IMR-90 (cell line): ENCODE measurements around the gene ZNG1A. TPM values are rescaled to one million over a fixed set of nuclear protein-coding genes. Genes with fewer than 3 reads are reported as not detected.
A peak's percentile ranks its signal among the peaks of the same experiment; 100 is the strongest.

Source experiments
- ATAC-seq: fragments of 200-7000 bp; cut with Tn5 transposase; 2 replicates; pipeline ENCODE4 v1.9.1; 2020; ENCODE audit warnings: low read depth, mild to moderate bottlenecking, moderate library complexity
- BruUV-seq: library from RNA; stranded (reverse); fragments of 400-500 nt; replicated peaks from 2 replicates; lab custom pipeline; 2021; lab: Mats Ljungman, UMichigan
- CTCF ChIA-PET: fragments of 300-600 bp; formaldehyde crosslinking; extraction: SDS; loops from one replicate; lab custom pipeline; 2021; ENCODE audit warnings: antibody characterized with exemption; lab: Yijun Ruan, JAX
- POLR2A ChIA-PET: fragments of 300-600 bp; sonication (Branson Sonifier 250); formaldehyde crosslinking; loops from one replicate; lab custom pipeline; 2022; ENCODE audit warnings: antibody characterized with exemption; ENCODE audit not compliant: unreplicated experiment; lab: Charles Lee
- DNase-seq: peaks from one replicate; pipeline ENCODE4 v3.0.0; 2013
- H2AFZ ChIP-seq: replicated peaks from 2 replicates; pipeline ENCODE3; 2013; ENCODE audit warnings: low read length, mild to moderate bottlenecking; ENCODE audit not compliant: poor library complexity
- H2AK5ac ChIP-seq: 2 replicates; pipeline ENCODE4 v1.6.1; 2013; ENCODE audit warnings: low read depth, low read length, inconsistent platforms
- H2AK9ac ChIP-seq: replicated peaks from 2 replicates; pipeline ENCODE3; 2013; ENCODE audit warnings: mild to moderate bottlenecking, low read depth, low read length, moderate library complexity; ENCODE audit not compliant: poor library complexity
- H2BK120ac ChIP-seq: 2 replicates; pipeline ENCODE4 v1.6.1; 2013; ENCODE audit warnings: low read depth, low read length, inconsistent platforms
- H2BK15ac ChIP-seq: 3 replicates; pipeline ENCODE4 v1.6.1; 2013; ENCODE audit warnings: low read depth, low read length, inconsistent platforms
- H2BK20ac ChIP-seq: 2 replicates; pipeline ENCODE4 v1.6.1; 2013; ENCODE audit warnings: low read depth, mild to moderate bottlenecking, inconsistent platforms, low read length, moderate library complexity
- H2BK5ac ChIP-seq: 2 replicates; pipeline ENCODE4 v1.6.1; 2013; ENCODE audit warnings: mild to moderate bottlenecking, low read depth, low read length, inconsistent platforms; ENCODE audit not compliant: poor library complexity, severe bottlenecking
- H3K14ac ChIP-seq: replicated peaks from 2 replicates; pipeline ENCODE4 v1.6.1; 2013; ENCODE audit warnings: low read depth, low read length, inconsistent platforms
- H3K18ac ChIP-seq: 2 replicates; pipeline ENCODE4 v1.6.1; 2013; ENCODE audit warnings: low read depth, low read length, control low read depth
- H3K23ac ChIP-seq: 2 replicates; pipeline ENCODE4 v1.6.1; 2013; ENCODE audit warnings: low read depth, low read length, inconsistent platforms
- H3K27ac ChIP-seq: 2 replicates; pipeline ENCODE4 v1.5.1; 2013; ENCODE audit warnings: mild to moderate bottlenecking, control low read depth, low read length; ENCODE audit not compliant: insufficient read depth
- H3K27me3 ChIP-seq: 2 replicates; pipeline ENCODE4 v1.6.1; 2013; ENCODE audit warnings: low read length; ENCODE audit not compliant: control insufficient read depth, insufficient read depth
- H3K36me3 ChIP-seq: 2 replicates; pipeline ENCODE4 v1.6.1; 2013; ENCODE audit warnings: low read length, mixed read lengths; ENCODE audit not compliant: control insufficient read depth, insufficient read depth
- H3K4ac ChIP-seq: 2 replicates; pipeline ENCODE4 v1.6.1; 2013; ENCODE audit warnings: low read depth, low read length, inconsistent platforms
- H3K4me1 ChIP-seq: 2 replicates; pipeline ENCODE4 v1.6.1; 2013; ENCODE audit warnings: low read length, mixed read lengths; ENCODE audit not compliant: control insufficient read depth, insufficient read depth
- H3K4me2 ChIP-seq: 2 replicates; pipeline ENCODE4 v1.6.1; 2013; ENCODE audit warnings: low read depth, mild to moderate bottlenecking, control low read depth, low read length, moderate library complexity
- H3K4me3 ChIP-seq: 2 replicates; pipeline ENCODE4 v1.5.1; 2013; ENCODE audit warnings: low read depth, mild to moderate bottlenecking, control low read depth, low read length, moderate library complexity; ENCODE audit not compliant: insufficient read depth
- H3K56ac ChIP-seq: 2 replicates; pipeline ENCODE4 v1.6.1; 2013; ENCODE audit warnings: low read length, inconsistent platforms; ENCODE audit not compliant: insufficient read depth; ENCODE audit errors: extremely low read depth
- H3K79me1 ChIP-seq, 2 experiments: 2 replicates each; pipeline ENCODE4 v1.6.1; 2013; ENCODE audit warnings: low read length in 2 of 2, inconsistent platforms in 1 of 2, low read depth in 1 of 2
- H3K9ac ChIP-seq: 2 replicates; pipeline ENCODE4 v1.6.1; 2013; ENCODE audit warnings: low read depth, low read length, control low read depth
- H3K9me1 ChIP-seq: 2 replicates; pipeline ENCODE4 v1.6.1; 2013; ENCODE audit warnings: low read length, inconsistent platforms; ENCODE audit not compliant: insufficient read depth
- H3K9me3 ChIP-seq: 2 replicates; pipeline ENCODE4 v1.6.1; 2013; ENCODE audit warnings: low read length; ENCODE audit not compliant: control insufficient read depth, insufficient read depth
- H4K20me1 ChIP-seq: 2 replicates; pipeline ENCODE4 v1.6.1; 2013; ENCODE audit warnings: low read length, inconsistent platforms; ENCODE audit not compliant: insufficient read depth
- H4K5ac ChIP-seq: 2 replicates; pipeline ENCODE4 v1.6.1; 2013; ENCODE audit warnings: mild to moderate bottlenecking, low read depth, low read length, control low read depth
- H4K8ac ChIP-seq, 2 experiments: 2 replicates each; pipeline ENCODE4 v1.6.1; 2013; ENCODE audit warnings: low read depth in 2 of 2, low read length in 2 of 2, control low read depth in 1 of 2, inconsistent platforms in 1 of 2
- H4K91ac ChIP-seq: 2 replicates; pipeline ENCODE4 v1.6.1; 2013; ENCODE audit warnings: low read depth, low read length, inconsistent platforms; ENCODE audit not compliant: insufficient read depth
- BHLHE40 ChIP-seq: fragments of 150-350 bp; IDR thresholded peaks from 2 replicates; pipeline ENCODE4 v1.6.1; 2016; ENCODE audit warnings: mild to moderate bottlenecking, low read depth, low read length
- CHD1 ChIP-seq: IDR thresholded peaks from 2 replicates; pipeline ENCODE4 v1.6.1; 2012; ENCODE audit warnings: low read depth, low read length, improper control_type of control experiment
- CTCF ChIP-seq: conservative IDR thresholded peaks from 2 replicates; pipeline ENCODE4 v1.5.1; 2012; ENCODE audit warnings: mild to moderate bottlenecking, low read depth, low read length, improper control_type of control experiment
- ELK1 ChIP-seq: fragments of 150-350 bp; IDR thresholded peaks from 2 replicates; pipeline ENCODE4 v1.6.1; 2016; ENCODE audit warnings: low read depth, mild to moderate bottlenecking, low read length, moderate library complexity, borderline replicate concordance
- FOS ChIP-seq: fragments of 150-350 bp; IDR thresholded peaks from 2 replicates; pipeline ENCODE4 v1.6.1; 2016; ENCODE audit warnings: low read depth, low read length
- MAFK ChIP-seq: IDR thresholded peaks from 2 replicates; pipeline ENCODE4 v1.6.1; 2012; ENCODE audit warnings: low read depth, low read length, improper control_type of control experiment
- MAZ ChIP-seq: IDR thresholded peaks from 2 replicates; pipeline ENCODE4 v1.6.1; 2012; ENCODE audit warnings: low read depth, mild to moderate bottlenecking, low read length, improper control_type of control experiment, moderate library complexity, borderline replicate concordance
- MXI1 ChIP-seq: IDR thresholded peaks from 2 replicates; pipeline ENCODE4 v1.6.1; 2012; ENCODE audit warnings: low read depth, mild to moderate bottlenecking, low read length, moderate library complexity, borderline replicate concordance
- NFE2L2 ChIP-seq: fragments of 150-350 bp; IDR thresholded peaks from 2 replicates; pipeline ENCODE4 v1.6.1; 2016; ENCODE audit warnings: low read depth, mild to moderate bottlenecking, low read length
- POLR2A ChIP-seq: IDR thresholded peaks from 2 replicates; pipeline ENCODE4 v1.6.1; 2012; ENCODE audit warnings: mild to moderate bottlenecking, low read depth, low read length
- RAD21 ChIP-seq: IDR thresholded peaks from 2 replicates; pipeline ENCODE4 v1.6.1; 2012; ENCODE audit warnings: low read length, improper control_type of control experiment
- RCOR1 ChIP-seq: IDR thresholded peaks from 2 replicates; pipeline ENCODE4 v1.6.1; 2012; ENCODE audit warnings: mild to moderate bottlenecking, low read length, improper control_type of control experiment; ENCODE audit not compliant: insufficient replicate concordance
- RFX5 ChIP-seq: IDR thresholded peaks from 2 replicates; pipeline ENCODE4 v1.8.0; 2012; ENCODE audit warnings: low read depth, mild to moderate bottlenecking, low read length, moderate library complexity
- SMC3 ChIP-seq: fragments of 150-350 bp; IDR thresholded peaks from 2 replicates; pipeline ENCODE4 v1.6.1; 2016; ENCODE audit warnings: low read depth, mild to moderate bottlenecking, antibody characterized with exemption, low read length, moderate library complexity
- USF2 ChIP-seq: fragments of 150-350 bp; IDR thresholded peaks from 2 replicates; pipeline ENCODE4 v1.6.1; 2017; ENCODE audit warnings: mild to moderate bottlenecking, antibody characterized with exemption, low read length, low read depth
- WGBS, 2 experiments: methylation state at CpG; one replicate each; pipeline versions ENCODE4 v1.1.5 to v1.1.7; 2013; ENCODE audit warnings: missing lambda C conversion rate in 2 of 2; ENCODE audit not compliant: insufficient read length in 1 of 2; ENCODE audit errors: extremely low coverage in 2 of 2; 5-methylcytosine and 5-hydroxymethylcytosine counted together
- dilution Hi-C: fragments of 300-500 bp; cut with HindIII; formaldehyde crosslinking; loops from one replicate; pipeline ENCODE4 v1.14.3; 2018; ENCODE audit warnings: low sequenced_read_pairs; ENCODE audit not compliant: unreplicated experiment
- in situ Hi-C: fragments of 300-500 bp; cut with MboI; formaldehyde crosslinking; loops from 3 replicates; pipeline ENCODE4 v1.14.3; 2019; ENCODE audit warnings: low sequenced_read_pairs, inconsistent platforms, mixed read lengths
- intact Hi-C: fragments of 100-400 bp; cut with micrococcal nuclease; formaldehyde crosslinking; loops from 2 replicates; pipeline ENCODE4 v1.10.0; 2022
- polyA plus RNA-seq, 3 experiments: library from polyadenylated mRNA; depleted of rRNA; stranded (reverse); fragments of >200 nt; gene quantifications; 2 replicates each; pipeline ENCODE4 v1.2.3, GENCODE V29; 2012; ENCODE audit warnings: low replicate concordance in 1 of 3
- total RNA-seq: library from RNA; depleted of rRNA; stranded (reverse); fragments of >200 nt; gene quantifications from 2 replicates; pipeline ENCODE4 v1.2.3, GENCODE V29; 2012

The ZNG1A gene
- total and polyA plus RNA-seq, 2 of the 4 experiments (the other 2 are of a cell fraction) = 12.2 to 12.4 TPM

GRCh38 chr9:214648-215493 is 36.0 kb upstream of the ZNG1A start, which contains the start of gene DOCK8:
Gene DOCK8, plus strand, starts transcription at chr9:214865. Its CDS starts 112 bp downstream, at chr9:214977.
- in situ Hi-C loops = no loop called here
- no peak for TF ChIP-seq POLR2A
- TF ChIP-seq BHLHE40 = no peak
- no peak for TF ChIP-seq SMC3
- no peak for TF ChIP-seq RFX5
- no peak for TF ChIP-seq NFE2L2
- no peak for TF ChIP-seq ELK1
- TF ChIP-seq MXI1 = no peak
- TF ChIP-seq CTCF = no peak
- TF ChIP-seq RCOR1 = no peak
- TF ChIP-seq MAZ = no peak
- no peak for TF ChIP-seq USF2
- no peak for TF ChIP-seq RAD21
- TF ChIP-seq CHD1 = no peak
- TF ChIP-seq MAFK = no peak
- TF ChIP-seq FOS = no peak

More at GRCh38 chr9:214648-215493, 36.0 kb upstream of the ZNG1A start, which contains the start of gene DOCK8:
- Histone ChIP-seq H3K4me3 (peak within 1 kb of the TSS; percentile 28), H4K91ac (no peak within 1 kb of the TSS), H3K14ac (no peak within 1 kb of the TSS), H3K4ac (no peak within 1 kb of the TSS), H3K23ac (no peak within 1 kb of the TSS), H2BK15ac (no peak within 1 kb of the TSS), H3K27ac (no peak within 1 kb of the TSS), H2AK9ac (no peak within 1 kb of the TSS), H4K8ac (no peak within 1 kb of the TSS), H3K9ac (no peak within 1 kb of the TSS), H3K56ac (no peak within 1 kb of the TSS), H2BK120ac (no peak within 1 kb of the TSS), H2BK20ac (no peak within 1 kb of the TSS), H3K9me3 (no peaks in the 10 kb centered on the region), H3K79me1 (no peaks in the 10 kb centered on the region), H4K5ac (no peak within 1 kb of the TSS), H3K4me2 (peak within 1 kb of the TSS; percentile 22), H4K20me1 (no peaks in the 10 kb centered on the region), H3K9me1 (no peaks in the 10 kb centered on the region), H2AK5ac (no peak within 1 kb of the TSS), H2BK5ac (no peak within 1 kb of the TSS), H3K36me3 (no peaks in the 10 kb centered on the region), H3K18ac (no peak within 1 kb of the TSS), H3K27me3 (peaks cover 28% of the 10 kb centered on the region), H3K4me1 (no peaks in the 10 kb centered on the region), H2AFZ (peak within 1 kb of the TSS; percentile 82)
- intact Hi-C loops (no loop called here), dilution Hi-C loops (no loop called here)
- CTCF ChIA-PET = no interaction called here
- ATAC-seq = peak; percentile 80
- POLR2A ChIA-PET = no interaction called here
- WGBS, 2 experiments = 2% methylated on average over 24 of the region's 103 CpGs; no CpG with 5 or more reads in 1 of the 2 experiments
- no peak for DNase-seq
- BruUV-seq = no TSS peak
